GM19467 (cell line): ENCODE measurements around the gene METTL4.

Source experiments
- ATAC-seq: cut with Tn5 transposase; IDR thresholded peaks from one replicate; pipeline ENCODE4 v1.9.1; 2021; ENCODE audit warnings: mild to moderate bottlenecking, moderate library complexity; ENCODE audit not compliant: unreplicated experiment

The METTL4 gene, protein sequence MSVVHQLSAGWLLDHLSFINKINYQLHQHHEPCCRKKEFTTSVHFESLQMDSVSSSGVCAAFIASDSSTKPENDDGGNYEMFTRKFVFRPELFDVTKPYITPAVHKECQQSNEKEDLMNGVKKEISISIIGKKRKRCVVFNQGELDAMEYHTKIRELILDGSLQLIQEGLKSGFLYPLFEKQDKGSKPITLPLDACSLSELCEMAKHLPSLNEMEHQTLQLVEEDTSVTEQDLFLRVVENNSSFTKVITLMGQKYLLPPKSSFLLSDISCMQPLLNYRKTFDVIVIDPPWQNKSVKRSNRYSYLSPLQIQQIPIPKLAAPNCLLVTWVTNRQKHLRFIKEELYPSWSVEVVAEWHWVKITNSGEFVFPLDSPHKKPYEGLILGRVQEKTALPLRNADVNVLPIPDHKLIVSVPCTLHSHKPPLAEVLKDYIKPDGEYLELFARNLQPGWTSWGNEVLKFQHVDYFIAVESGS

GRCh38 chr18:2571200-2572170, at the start of gene METTL4, which contains the start of gene NDC80:
METTL4 (minus strand) TSS chr18:2571505; CDS start chr18:2567216, 4,289 bp downstream.
NDC80 (plus strand) TSS chr18:2571557; CDS start chr18:2572986, 1,429 bp downstream.
- ATAC-seq, result peak; percentile 77

DNA sequence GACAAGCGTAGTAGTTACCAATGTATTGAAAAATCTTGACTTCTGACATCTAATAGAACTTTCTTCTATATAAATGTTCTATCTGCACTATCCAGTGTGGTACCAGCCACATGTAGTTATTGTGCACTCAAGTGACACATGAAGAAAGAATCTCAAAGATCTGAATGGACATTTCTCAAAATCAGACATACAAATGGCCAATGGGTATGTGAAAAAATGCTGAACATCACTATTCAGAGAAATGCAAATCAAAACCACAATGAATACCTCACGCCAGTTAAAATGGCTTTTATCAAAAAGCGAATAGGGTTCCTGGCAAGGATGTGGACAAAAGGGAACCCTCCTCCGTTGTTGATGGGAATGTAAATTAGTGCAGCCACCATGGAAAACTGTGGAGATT, 46.7 kb upstream of the METTL4 start:
- no peak for ATAC-seq

DNA sequence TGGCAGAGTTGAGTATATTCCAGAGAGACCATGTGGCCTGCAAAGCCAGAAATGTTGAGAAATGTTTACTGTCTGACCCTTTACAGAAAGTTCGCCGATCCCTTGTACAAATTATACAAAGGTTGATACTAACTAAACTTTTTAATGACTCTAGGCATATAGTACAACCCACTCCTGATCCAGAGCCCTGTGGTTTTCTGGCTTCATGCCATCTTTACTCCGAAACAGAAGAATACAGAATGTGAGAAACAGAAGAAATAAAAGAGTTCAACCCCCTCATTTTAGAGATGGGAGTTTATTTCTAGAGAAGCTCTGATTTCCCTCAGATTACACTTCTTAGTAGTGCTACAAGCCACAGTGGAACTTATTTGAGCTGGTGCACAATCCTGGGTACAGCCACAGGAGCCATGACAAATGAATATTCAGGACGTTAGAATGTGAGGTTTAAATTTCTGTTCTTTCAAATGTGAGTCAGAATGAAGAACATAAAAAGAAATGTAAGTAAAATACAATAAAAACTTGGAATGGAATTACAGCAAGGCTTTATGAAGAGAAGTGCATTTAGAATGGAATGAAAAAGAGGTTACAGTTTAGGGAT, 46.2 kb upstream of the METTL4 start:
- ATAC-seq, result no peak

- no peak for ATAC-seq
Observed at GRCh38 chr18:2612996-2613395, 41.7 kb upstream of the METTL4 start.

DNA sequence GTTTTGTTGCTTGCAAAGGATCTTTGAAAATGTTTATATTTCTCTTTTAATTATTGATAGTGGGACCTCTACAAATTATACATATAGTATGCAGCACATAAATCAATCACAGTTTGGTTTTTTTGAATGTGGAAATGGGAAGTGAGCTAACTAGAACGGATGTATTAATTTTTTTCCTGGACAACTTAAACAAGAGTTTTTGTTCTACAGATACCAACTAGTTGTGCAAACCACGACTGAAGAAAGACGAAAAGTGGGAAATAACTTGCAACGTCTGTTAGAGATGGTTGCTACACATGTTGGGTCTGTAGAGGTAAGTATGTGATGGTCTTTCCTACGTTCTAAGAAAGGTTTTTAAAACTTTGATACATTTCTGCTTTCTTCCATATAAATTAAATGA, 39.2 kb upstream of the METTL4 start:
- no peak for ATAC-seq

DNA sequence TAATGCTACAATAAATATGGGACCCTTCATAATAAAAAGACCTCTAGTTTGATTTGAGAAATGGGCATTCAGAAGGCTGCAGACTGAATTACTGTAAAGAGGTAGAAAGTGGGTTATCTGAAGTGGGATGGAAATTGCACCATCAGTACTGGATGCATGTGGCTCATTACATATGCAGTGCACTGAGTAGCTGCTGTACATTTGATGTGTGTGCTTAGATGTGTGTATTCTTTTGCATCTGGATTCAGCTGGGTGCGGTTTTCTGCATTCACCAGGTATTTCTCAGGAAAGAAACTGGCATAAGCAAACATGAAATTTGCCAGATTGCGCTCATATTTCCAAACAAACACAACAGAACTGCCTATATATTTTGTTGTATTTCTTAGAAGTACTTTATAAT, 38.3 kb upstream of the METTL4 start:
- ATAC-seq, result no peak

- no peak for ATAC-seq
Observed at GRCh38 chr18:2606335-2606734, 35.0 kb upstream of the METTL4 start.

- ATAC-seq, result no peak
Observed at GRCh38 chr18:2602844-2603243, 31.5 kb upstream of the METTL4 start.

DNA sequence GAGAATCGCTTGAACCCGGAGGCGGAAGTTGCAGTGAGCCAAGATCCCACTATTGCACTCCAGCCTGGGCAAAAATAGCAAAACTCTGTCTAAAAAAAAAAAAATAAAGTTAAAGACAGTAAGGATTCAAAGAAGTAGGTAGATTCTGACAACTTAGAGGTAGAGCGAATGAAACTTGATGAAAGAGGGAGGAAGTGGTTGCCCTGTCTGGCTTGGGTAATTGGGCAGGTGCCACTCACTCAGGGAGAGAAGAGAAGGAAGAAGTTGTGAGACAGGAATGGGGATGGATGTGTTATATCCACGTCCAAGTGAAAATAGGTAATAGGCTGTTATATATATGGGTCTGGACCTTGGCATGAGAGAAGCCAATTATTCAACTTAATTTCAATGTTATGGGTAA, 26.3 kb upstream of the METTL4 start:
- ATAC-seq, result no peak

DNA sequence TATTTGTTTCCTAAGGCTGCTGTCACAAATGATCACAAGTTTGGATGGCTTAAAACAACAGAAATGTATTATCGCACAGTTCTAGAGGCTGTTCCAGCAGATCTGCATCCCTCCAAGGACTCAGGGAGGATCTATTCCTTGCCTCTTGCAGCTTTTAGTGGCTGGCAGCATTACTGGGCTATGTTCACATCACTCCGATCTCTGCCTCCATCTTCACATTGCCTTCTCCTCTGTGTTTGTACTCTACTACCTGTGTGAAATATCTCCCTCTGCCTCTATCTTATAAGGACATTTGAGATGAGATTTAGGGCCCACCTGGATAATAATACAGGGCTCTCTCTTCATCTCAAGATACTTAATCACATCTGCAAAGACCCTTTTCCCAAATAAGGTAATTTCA, 19.0 kb upstream of the METTL4 start:
- ATAC-seq, result no peak

GRCh38 chr18:2589345-2590068, 18.2 kb upstream of the METTL4 start:
- ATAC-seq, result no peak

GRCh38 chr18:2588666-2589344, 17.5 kb upstream of the METTL4 start:
- ATAC-seq, result no peak

DNA sequence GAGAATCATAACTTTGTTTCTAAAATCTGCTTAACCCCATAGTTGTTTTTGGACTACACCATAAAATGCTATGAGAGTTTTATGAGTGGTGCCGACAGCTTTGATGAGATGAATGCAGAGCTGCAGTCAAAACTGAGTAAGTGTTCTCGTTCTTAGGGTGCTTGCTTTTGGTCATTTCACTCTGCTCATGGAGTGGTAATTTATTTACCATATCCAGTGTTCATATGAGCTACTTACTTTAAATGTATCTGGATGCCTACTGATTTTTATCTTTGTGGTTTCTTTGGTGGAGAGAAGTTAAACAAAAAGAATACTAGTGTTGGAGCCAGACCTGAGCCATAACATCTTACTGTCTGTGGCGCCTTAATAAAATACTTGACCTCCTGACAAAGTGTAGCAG, 16.5 kb upstream of the METTL4 start:
- no peak for ATAC-seq

DNA sequence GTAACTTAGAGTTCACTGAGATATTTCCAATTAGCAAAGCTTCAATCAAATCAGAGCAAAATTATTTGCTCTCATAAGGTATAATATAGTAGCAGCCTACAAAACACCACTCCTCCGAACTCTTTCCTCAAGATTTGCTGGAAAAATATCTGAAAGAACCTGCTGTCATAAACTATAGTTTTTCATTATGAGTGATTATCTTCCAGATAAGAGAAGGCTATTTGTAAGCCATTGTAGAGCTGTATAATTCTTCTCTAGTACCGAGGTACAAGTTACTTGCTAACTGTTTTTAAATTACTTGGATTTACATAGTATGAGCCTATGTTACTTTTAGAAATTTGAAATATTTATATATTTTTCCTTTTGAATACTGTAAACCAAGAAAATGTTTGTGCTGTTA, 2.1 kb upstream of the METTL4 start:
- ATAC-seq, result no peak

DNA sequence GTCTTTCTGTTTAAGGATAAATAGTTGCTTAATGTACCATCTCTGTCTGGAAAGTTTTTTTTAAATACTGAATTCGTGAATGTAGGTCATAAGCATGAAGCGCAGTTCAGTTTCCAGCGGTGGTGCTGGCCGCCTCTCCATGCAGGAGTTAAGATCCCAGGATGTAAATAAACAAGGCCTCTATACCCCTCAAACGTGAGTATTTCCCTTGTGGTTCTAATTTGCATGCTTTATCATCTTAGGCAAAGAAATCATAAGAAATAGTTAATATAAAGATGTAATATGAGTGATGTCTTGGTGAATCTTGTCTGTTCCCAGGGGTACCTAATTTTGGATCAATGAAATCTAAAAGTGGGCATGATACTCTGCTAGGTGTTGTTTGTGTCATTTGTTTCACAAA, 1.6 kb upstream of the METTL4 start:
- ATAC-seq, result no peak

DNA sequence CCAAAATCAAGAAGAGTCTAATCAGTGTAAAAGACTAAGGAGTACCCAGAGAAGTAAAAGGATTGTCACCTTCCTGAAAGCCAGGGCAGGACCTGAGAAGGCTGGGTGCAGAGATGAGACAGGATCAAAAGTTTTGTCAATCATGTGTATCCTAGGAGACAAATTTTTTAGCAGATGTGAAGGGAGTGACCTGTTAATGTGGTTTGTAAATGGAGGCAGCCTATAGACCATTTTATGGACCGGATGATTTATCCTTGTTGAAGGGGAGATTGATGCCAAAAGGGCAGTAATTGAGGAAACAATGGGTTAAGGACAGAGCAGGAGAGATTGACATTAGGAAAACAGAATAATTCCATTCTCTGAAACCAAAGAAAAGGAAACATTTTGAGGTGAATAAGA, 865 bp upstream of the METTL4 start:
- no peak for ATAC-seq

DNA sequence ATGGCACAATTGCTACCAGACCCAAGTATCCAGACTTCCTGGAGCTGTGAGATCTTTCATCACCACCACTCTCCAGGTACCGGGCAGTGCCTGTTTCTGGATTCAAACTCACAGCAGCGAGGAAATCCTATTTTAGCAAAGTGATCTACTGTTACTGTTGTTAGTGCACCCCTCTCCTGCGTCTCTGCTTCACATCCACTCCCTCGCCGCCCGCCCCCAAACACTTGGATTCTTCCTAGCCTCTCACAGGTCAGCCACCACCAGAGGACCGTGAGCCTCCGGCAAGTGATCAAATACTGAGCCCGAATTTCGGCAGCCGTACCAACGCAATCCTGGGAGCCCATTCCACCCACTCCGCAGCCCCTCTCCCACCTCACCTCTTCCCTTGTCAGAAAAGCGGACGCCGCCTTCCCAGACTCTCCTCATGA, 519 bp downstream of the METTL4 start:
- peak; percentile 44 for ATAC-seq

DNA sequence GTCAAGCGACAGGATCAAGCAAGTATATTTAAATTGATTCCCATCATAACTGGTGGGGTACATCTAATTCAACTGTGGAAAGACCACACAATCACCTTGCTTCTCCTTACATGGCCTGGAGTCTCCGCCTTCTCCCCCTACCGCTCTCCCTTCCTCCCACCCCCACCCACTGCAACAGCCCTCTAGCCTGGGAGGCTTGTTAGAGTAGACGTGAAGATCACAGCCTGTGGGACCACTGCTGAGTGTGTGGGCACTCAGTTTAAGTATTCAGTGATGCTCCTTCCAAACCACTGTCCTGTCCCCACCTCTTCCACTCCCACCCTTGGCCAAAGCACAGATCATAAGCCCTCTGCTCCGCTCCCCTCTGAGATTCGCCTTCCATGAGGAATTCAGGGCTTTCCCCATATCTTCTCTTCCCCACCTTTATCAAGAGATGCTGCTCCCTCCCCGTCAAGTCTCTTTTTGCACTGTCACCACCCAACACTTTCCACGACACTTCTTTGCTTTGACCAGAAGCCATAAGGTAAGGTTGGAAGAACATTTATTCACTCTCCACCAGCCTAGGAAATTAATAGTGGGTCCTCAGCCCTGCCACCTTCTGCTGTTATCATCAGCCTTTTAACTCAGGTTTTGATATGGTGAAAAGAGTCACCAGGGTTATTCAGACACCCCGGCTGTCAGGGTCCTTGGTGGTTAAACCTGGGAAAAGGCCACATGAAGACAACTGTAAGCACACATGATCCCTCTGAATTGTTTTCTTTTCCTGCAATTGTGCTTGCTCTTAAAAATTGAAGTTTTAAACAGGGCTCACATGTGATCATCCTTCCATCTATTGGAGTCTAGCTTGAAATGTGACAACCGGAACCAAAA, 1.7 kb downstream of the METTL4 start:
- no peak for ATAC-seq

GRCh38 chr18:2568605-2569004, 2.7 kb downstream of the METTL4 start:
- no peak for ATAC-seq
